NCI-H2196 (cell line): ENCODE results near the gene DOHH.

Experiments used
- DNase-seq: peaks from one replicate; lab custom pipeline; 2025; ENCODE audit not compliant: unreplicated experiment; lab: John Stamatoyannopoulos, UW

The DOHH gene

DNA sequence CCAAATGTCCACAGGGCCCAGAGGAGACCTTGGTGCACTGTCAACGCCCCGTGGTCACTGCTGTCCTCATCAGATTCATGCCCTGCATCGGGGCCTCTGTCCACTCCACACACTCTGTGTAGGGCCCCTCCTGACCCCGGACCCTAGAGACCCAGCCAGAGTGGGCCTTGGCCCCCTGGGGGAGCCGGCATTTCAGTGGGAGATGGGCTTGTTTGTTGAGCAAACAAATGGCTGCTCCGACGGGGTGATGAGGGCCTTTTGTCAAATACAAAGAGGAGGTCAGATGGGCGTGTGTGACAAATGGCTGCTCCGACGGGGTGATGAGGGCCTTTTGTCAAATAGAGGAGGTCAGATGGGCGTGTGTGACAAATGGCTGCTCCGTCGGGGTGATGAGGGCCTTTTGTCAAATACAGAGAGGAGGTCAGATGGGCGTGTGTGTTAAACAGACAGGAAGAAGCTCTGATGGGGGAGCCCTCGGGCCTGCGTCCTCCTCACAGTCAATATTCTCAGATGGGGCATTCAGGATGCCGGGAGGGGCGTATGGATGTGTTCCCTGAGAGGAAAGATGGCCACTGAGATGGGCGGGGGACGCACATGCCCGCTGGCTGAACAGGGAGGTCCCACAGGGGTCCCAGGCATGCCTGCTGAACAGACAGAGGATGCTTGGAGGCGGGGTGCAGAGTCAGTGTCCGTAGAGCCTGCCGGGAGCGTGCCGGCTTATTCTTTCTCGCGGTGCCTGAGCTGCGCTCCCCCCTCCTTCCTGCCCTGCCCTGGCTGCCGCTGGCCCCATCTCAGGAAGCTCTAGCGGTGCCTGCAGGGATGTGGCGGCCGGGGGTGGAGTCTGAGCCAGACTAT lies 56.4 kb downstream of the DOHH start:
- no peak for DNase-seq

DNA sequence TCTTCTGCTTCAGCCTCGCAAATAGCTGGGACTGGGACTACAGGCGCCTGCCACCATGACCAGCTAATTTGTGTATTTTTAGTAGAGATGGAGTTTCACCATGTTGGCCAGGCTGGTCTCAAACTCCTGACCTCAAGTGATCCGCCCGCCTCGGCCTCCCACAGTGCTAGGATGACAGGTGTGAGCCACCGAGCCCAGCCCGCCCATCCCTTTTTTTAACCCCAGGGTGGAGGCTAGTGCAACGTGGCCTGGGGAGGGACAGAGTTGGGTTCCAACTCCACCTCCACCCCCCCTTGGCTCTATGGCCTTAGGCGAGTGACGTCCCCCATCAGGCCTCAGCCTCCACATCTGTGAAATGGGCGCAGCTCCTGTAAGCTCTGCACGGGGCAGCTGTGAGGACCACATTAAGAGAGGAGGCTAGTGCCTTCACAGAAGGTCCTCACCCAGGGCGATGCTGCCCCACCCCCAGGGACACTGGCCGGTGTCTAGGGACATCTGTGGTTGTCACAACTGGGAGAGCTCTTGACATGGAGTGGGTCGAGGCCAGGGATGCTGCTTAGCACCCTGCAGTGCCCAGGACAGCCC lies 57.9 kb downstream of the DOHH start:
- DNase-seq: no peak

GRCh38 chr19:3441986-3442329 lies 58.5 kb downstream of the DOHH start:
- no peak for DNase-seq

GRCh38 chr19:3441089-3441985 lies 59.1 kb downstream of the DOHH start:
- no peak for DNase-seq
